HL-60 (cell line): ENCODE results near the gene RNF220.

Source experiments
- REST ChIP-seq: IDR thresholded peaks from 2 replicates; pipeline ENCODE4 v1.6.1; 2012; ENCODE audit warnings: low read depth; ENCODE audit not compliant: insufficient replicate concordance
- SPI1 ChIP-seq: IDR thresholded peaks from 2 replicates; pipeline ENCODE4 v1.6.1; 2012; ENCODE audit warnings: low read depth, mild to moderate bottlenecking, borderline replicate concordance
- TF ChIP-seq, protein P1 (sequence below): IDR thresholded peaks from one replicate; pipeline ENCODE4 v1.5.1; 2011; ENCODE audit warnings: low read length, control low read depth, inconsistent platforms; ENCODE audit not compliant: insufficient read depth

- TF ChIP-seq, protein P1, sequence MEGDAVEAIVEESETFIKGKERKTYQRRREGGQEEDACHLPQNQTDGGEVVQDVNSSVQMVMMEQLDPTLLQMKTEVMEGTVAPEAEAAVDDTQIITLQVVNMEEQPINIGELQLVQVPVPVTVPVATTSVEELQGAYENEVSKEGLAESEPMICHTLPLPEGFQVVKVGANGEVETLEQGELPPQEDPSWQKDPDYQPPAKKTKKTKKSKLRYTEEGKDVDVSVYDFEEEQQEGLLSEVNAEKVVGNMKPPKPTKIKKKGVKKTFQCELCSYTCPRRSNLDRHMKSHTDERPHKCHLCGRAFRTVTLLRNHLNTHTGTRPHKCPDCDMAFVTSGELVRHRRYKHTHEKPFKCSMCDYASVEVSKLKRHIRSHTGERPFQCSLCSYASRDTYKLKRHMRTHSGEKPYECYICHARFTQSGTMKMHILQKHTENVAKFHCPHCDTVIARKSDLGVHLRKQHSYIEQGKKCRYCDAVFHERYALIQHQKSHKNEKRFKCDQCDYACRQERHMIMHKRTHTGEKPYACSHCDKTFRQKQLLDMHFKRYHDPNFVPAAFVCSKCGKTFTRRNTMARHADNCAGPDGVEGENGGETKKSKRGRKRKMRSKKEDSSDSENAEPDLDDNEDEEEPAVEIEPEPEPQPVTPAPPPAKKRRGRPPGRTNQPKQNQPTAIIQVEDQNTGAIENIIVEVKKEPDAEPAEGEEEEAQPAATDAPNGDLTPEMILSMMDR: no peak
- TF ChIP-seq REST (no peak), SPI1 (no peak)
These were observed 1.0 kb downstream of the RNF220 start for GRCh38 chr1:44405798-44406736.
